Adrenal gland (tissue), 12 donors: ENCODE data around the gene ADAMTS17. TPM values are rescaled to one million over a fixed set of nuclear protein-coding genes. Genes with fewer than 3 reads are reported as not detected.
A peak's percentile ranks its signal among the peaks of the same experiment; 100 is the strongest.

Source experiments
- DNase-seq, 7 donors: peaks; one replicate each; pipeline ENCODE4 v3.0.0-alpha.2; 2019 to 2020
- H3K27ac ChIP-seq, 5 donors: fragments of 200-600 bp; sonication (generic) in 4 of 5; 1 replicate in 3 of 5; 2 replicates in 2 of 5; pipeline versions ENCODE4 v1.5.1 to v1.8.0; 2016 to 2020; ENCODE audit warnings: mild to moderate bottlenecking in 1 of 5
- H3K27me3 ChIP-seq: fragments of 200-600 bp; 2 replicates; pipeline ENCODE4 v1.8.0; 2021
- H3K36me3 ChIP-seq, 2 donors: fragments of 200-600 bp; replicated peaks in 1 of 2; 1 replicate in 1 of 2; 2 replicates in 1 of 2; pipeline versions ENCODE4 v1.5.1 to v1.8.0; 2018 to 2022
- H3K4me1 ChIP-seq, 2 donors: fragments of 200-600 bp; replicated peaks in 1 of 2; 1 replicate in 1 of 2; 2 replicates in 1 of 2; pipeline versions ENCODE4 v1.5.1 to v1.8.0; 2018 to 2021
- H3K4me3 ChIP-seq, 4 donors: fragments of 200-600 bp; sonication (generic) in 3 of 4; one replicate each; pipeline ENCODE4 v1.5.1; 2016 to 2018
- H3K9me3 ChIP-seq, 3 donors: fragments of 200-600 bp; sonication (generic) in 1 of 3; replicated peaks in 1 of 3; 1 replicate in 2 of 3; 2 replicates in 1 of 3; pipeline versions ENCODE4 v1.5.1 to v1.8.0; 2016 to 2021
- CTCF ChIP-seq, 6 experiments: fragments of 450-650 bp in 4 of 6; fragments of 200-600 bp in 2 of 6; sonication (generic) in 1 of 6; IDR thresholded peaks; 1 replicate in 5 of 6; 2 replicates in 1 of 6; pipeline versions ENCODE4 v1.5.1 to v1.8.0; 2016 to 2021; ENCODE audit warnings: antibody characterized with exemption in 6 of 6, mild to moderate bottlenecking in 2 of 6, moderate library complexity in 1 of 6
- POLR2A ChIP-seq, 2 donors: fragments of 450-650 bp; IDR thresholded peaks; one replicate each; pipeline ENCODE4 v1.6.1; 2017; ENCODE audit warnings: antibody characterized with exemption in 2 of 2, mild to moderate bottlenecking in 2 of 2, moderate library complexity in 1 of 2
- WGBS, 4 donors: extraction: QIAGEN DNeasy Blood & Tissue Kit in 2 of 4; methylation state at CpG; one replicate each; pipeline versions ENCODE4 v1.1.5 to v1.1.7; 2013 to 2017; 5-methylcytosine and 5-hydroxymethylcytosine counted together
- intact Hi-C, 2 donors: fragments of 100-400 bp; cut with DNase I; formaldehyde crosslinking; loops; one replicate each; pipeline versions ENCODE4 v1.14.1 to v1.15.0; 2022 to 2023
- polyA plus RNA-seq, 3 donors: library from polyadenylated mRNA; stranded (reverse); fragments of 200-250 nt in 2 of 3; fragments of 350-450 nt in 1 of 3; fragmentation: Illumina TruSeq in 1 of 3; extraction: RNeasy Lipid Tissue Mini Kit (QIAGEN cat#74804) in 1 of 3; gene quantifications; one replicate each; pipeline ENCODE4 v1.2.3, GENCODE V29; 2013 to 2014
- total RNA-seq, 9 donors: library from RNA; depleted of rRNA in 4 of 9; stranded (reverse); fragments of >200 nt in 4 of 9; fragments of 120-200 nt in 1 of 9; fragmentation: NEBNext Ultra II Directional in 1 of 9; extraction: Animal tissue kit (Norgen Biotek cat#: 25700) in 1 of 9; gene quantifications; one replicate each; pipeline versions ENCODE4 v1.1.0 to v1.2.4, GENCODE V29; 2013 to 2023
- donor health status: healthy with polysubstance abuse.
- donor health status: Bipolar disorder and iron deficiency.
- donor health status: DM: yes; HTN: yes; CAD: no.
- donor health status: DM: no; HTN: no; CAD: no.
- donor health status: DM: no; HTN: no; CAD: no.
- donor health status: DM: yes; HTN: yes; CAD: no.

Gene ADAMTS17
- total and polyA plus RNA-seq, 12 donors, result 0.51 to 14.8 (median 2.9) TPM

- no peak for TF ChIP-seq CTCF (IDR thresholded peaks at IDR 0.05)
- no peak for TF ChIP-seq POLR2A (IDR thresholded peaks at IDR 0.05)
- Histone ChIP-seq H3K9me3 (no peaks in the 10 kb centered on the region), H3K4me1 (peaks cover 0 to 6% of the 10 kb centered on the region in 2 donors), H3K27ac (no peak overlapping the region), H3K4me3 (no peak overlapping the region), H3K27me3 (no peaks in the 10 kb centered on the region), H3K36me3 (no peaks in the 10 kb centered on the region)
- 89 to 91% (median 90%) methylated on average over 18 to 19 of the region's 19 CpGs for WGBS, 4 donors
- intact Hi-C loops, result no loop called here
- peak in 3 of 7 donors; percentile 3 to 38 (median 10) for DNase-seq
These were observed 84.7 kb downstream of the ADAMTS17 start for GRCh38 chr15:100256970-100257650.

- Histone ChIP-seq H3K4me1 (peaks cover 0 to 6% of the 10 kb centered on the region in 2 donors), H3K36me3 (no peaks in the 10 kb centered on the region), H3K27ac (no peak overlapping the region), H3K27me3 (no peaks in the 10 kb centered on the region), H3K9me3 (no peaks in the 10 kb centered on the region), H3K4me3 (no peak overlapping the region)
- no peak for TF ChIP-seq CTCF (IDR thresholded peaks at IDR 0.05)
- intact Hi-C loops, result no loop called here
- DNase-seq, result peak in 4 of 7 donors; percentile 7 to 39 (median 12)
- WGBS, 4 donors, result 94 to 95% (median 94%) methylated on average over 14 to 20 of the region's 20 CpGs
These were observed 85.4 kb downstream of the ADAMTS17 start for GRCh38 chr15:100256101-100256969.

GRCh38 chr15:100255644-100256043 is 86.1 kb downstream of the ADAMTS17 start:
- WGBS, 4 donors, result 83 to 92% (median 87%) methylated on average over 5 to 6 of the region's 6 CpGs
- no peaks in the 10 kb centered on the region for H3K9me3 ChIP-seq
- no peaks in the 10 kb centered on the region for H3K27me3 ChIP-seq
- peak in 4 of 7 donors; percentile 5 to 39 (median 10) for DNase-seq
- intact Hi-C loops, result no loop called here
- H3K4me1 ChIP-seq, result peaks cover 0 to 9% of the 10 kb centered on the region in 2 donors
- no peak overlapping the region for H3K4me3 ChIP-seq
- H3K36me3 ChIP-seq, result no peaks in the 10 kb centered on the region
- TF ChIP-seq CTCF (IDR thresholded peaks at IDR 0.05) (no peak), POLR2A (IDR thresholded peaks at IDR 0.05) (no peak)
- no peak overlapping the region for H3K27ac ChIP-seq

- H3K36me3 ChIP-seq, result no peaks in the 10 kb centered on the region
- no peaks in the 10 kb centered on the region for H3K9me3 ChIP-seq
- intact Hi-C loops, result no loop called here
- TF ChIP-seq CTCF (IDR thresholded peaks at IDR 0.05) (no peak), POLR2A (IDR thresholded peaks at IDR 0.05) (no peak)
- WGBS, 4 donors, result 73 to 82% (median 73%) methylated on average over 4 of the region's 4 CpGs
- no peaks in the 10 kb centered on the region for H3K27me3 ChIP-seq
- H3K27ac ChIP-seq, result no peak overlapping the region
- peak in 2 of 7 donors; percentile 5 to 25 for DNase-seq
- no peak overlapping the region for H3K4me3 ChIP-seq
- H3K4me1 ChIP-seq, result peaks cover 7 to 19% of the 10 kb centered on the region in 2 donors
These were observed 87.1 kb downstream of the ADAMTS17 start for GRCh38 chr15:100254691-100255090.
